Measurements from ENCODE around the gene TIFAB. TPM values are rescaled to one million over a fixed set of nuclear protein-coding genes. Genes with fewer than 3 reads are reported as not detected.

TIFAB gene
- total RNA-seq, 4 donors from 2014 or later = not detected

GRCh38 chr5:135456238-135457099, 4.3 kb upstream of the TIFAB start:
- ATAC-seq = peak; percentile 72

GRCh38 chr5:135455876-135456237, 3.7 kb upstream of the TIFAB start:
- ATAC-seq = no peak
- no peak overlapping the region for H3K27ac ChIP-seq

More at GRCh38 chr5:135456238-135457099, 4.3 kb upstream of the TIFAB start:
- Histone ChIP-seq H3K4me1 (no peaks in the 10 kb centered on the region), H3K9me3 (no peaks in the 10 kb centered on the region), H3K4me3 (no peak overlapping the region), H3K27me3 (peaks cover 46% of the 10 kb centered on the region), H3K36me3 (no peaks in the 10 kb centered on the region), H3K27ac (no peak overlapping the region)
- no peak for TF ChIP-seq EP300 (IDR thresholded peaks at IDR 0.05)
- 77 to 83% methylated on average over 5 of the region's 12 CpGs for WGBS, 2 donors (ENCODE audit: low coverage in 1 of 2)

GRCh38 chr5:135454946-135455345, 2.8 kb upstream of the TIFAB start:
- Histone ChIP-seq H3K27ac (no peak overlapping the region), H3K4me3 (no peak overlapping the region), H3K27me3 (peaks cover 45% of the 10 kb centered on the region), H3K9me3 (no peaks in the 10 kb centered on the region), H3K4me1 (no peaks in the 10 kb centered on the region), H3K36me3 (no peaks in the 10 kb centered on the region)
- TF ChIP-seq POLR2AphosphoS5 (IDR thresholded peaks at IDR 0.05) (no peak), POLR2A (IDR thresholded peaks at IDR 0.05) (no peak)
- 92% methylated on average over 2 of the region's 3 CpGs; no CpG with 5 or more reads in 1 of the 2 donors for WGBS, 2 donors (ENCODE audit: low coverage in 1 of 2)
- ATAC-seq = no peak

More at GRCh38 chr5:135455876-135456237, 3.7 kb upstream of the TIFAB start:
- H3K36me3 ChIP-seq = no peaks in the 10 kb centered on the region
- TF ChIP-seq POLR2A (IDR thresholded peaks at IDR 0.05) = no peak
- TF ChIP-seq EP300 (IDR thresholded peaks at IDR 0.05) = no peak
- TF ChIP-seq POLR2AphosphoS5 (IDR thresholded peaks at IDR 0.05) = no peak
- TF ChIP-seq, protein P1, sequence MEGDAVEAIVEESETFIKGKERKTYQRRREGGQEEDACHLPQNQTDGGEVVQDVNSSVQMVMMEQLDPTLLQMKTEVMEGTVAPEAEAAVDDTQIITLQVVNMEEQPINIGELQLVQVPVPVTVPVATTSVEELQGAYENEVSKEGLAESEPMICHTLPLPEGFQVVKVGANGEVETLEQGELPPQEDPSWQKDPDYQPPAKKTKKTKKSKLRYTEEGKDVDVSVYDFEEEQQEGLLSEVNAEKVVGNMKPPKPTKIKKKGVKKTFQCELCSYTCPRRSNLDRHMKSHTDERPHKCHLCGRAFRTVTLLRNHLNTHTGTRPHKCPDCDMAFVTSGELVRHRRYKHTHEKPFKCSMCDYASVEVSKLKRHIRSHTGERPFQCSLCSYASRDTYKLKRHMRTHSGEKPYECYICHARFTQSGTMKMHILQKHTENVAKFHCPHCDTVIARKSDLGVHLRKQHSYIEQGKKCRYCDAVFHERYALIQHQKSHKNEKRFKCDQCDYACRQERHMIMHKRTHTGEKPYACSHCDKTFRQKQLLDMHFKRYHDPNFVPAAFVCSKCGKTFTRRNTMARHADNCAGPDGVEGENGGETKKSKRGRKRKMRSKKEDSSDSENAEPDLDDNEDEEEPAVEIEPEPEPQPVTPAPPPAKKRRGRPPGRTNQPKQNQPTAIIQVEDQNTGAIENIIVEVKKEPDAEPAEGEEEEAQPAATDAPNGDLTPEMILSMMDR (IDR thresholded peaks at IDR 0.05) = no peak
- WGBS, 2 donors (ENCODE audit: low coverage in 1 of 2) = 100% methylated on average over 1 to 3 of the region's 4 CpGs
- H3K4me1 ChIP-seq = no peaks in the 10 kb centered on the region
- H3K9me3 ChIP-seq = no peaks in the 10 kb centered on the region
- peaks cover 45% of the 10 kb centered on the region for H3K27me3 ChIP-seq
- no peak overlapping the region for H3K4me3 ChIP-seq

DNA sequence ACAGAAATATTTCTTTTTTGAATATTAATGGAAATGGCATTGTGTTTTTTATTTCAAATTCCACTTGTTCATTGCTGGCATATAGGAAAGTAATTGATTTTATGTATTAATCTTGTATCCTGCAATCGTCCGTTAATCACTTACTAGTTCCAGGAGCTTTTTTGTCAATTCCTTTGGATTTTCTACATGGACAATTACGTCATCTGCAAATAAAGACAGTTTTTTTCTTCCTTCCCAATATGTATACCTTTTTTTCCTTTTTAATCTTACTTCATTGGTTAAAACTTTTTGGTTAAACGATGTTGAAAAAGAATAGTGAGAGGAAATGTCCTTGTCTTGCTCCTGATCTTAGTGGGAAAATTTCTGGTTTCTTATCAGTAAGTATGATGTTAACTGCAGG, 1.5 kb upstream of the TIFAB start:
- Histone ChIP-seq H3K27me3 (peaks cover 35% of the 10 kb centered on the region), H3K36me3 (no peaks in the 10 kb centered on the region), H3K9me3 (no peaks in the 10 kb centered on the region), H3K4me3 (no peak overlapping the region), H3K27ac (no peak overlapping the region), H3K4me1 (no peaks in the 10 kb centered on the region)
- WGBS, 2 donors (ENCODE audit: low coverage in 1 of 2) = 83 to 85% methylated on average over 4 of the region's 4 CpGs
- ATAC-seq = no peak
- no peak for TF ChIP-seq POLR2AphosphoS5 (IDR thresholded peaks at IDR 0.05)
- TF ChIP-seq, protein P1 (IDR thresholded peaks at IDR 0.05) = no peak

DNA sequence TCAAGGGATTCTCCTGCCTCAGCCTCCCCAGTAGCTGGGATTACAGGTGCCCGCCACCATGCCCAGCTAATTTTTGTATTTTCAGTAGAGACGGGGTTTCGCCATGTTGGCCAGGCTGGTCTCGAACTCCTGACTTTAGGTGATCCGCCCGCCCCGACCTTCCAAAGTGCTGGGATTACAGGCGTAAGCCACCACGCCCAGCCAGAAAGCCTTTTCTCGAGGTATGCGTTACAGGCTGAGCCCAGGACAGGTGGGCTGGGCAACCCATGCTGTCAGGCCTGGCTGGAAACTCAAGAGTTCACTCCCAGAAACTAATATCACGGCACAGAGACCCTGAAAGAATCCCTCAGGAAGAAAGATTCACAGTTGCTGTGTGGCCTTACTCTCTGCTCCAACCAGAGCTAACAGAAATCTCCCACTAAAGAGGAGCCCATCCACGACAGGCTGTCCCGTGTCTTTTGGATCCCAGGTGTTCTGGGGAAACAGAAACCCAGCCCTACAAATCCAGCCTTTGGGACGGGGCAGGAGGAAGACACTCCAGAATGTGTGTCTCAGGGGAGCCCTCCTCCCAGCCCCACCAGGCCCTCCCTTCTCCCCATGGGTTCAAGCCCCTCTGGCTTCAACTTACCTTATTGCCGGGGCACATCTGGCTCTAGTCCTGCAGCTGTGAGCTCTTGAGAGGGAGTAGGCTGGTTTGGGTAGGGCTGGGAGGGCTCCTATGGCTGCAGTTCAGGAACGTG, 400 bp downstream of the TIFAB start:
- no peak for ATAC-seq
- Histone ChIP-seq H3K4me1 (no peaks in the 10 kb centered on the region), H3K27me3 (peaks cover 17% of the 10 kb centered on the region), H3K36me3 (no peaks in the 10 kb centered on the region), H3K4me3 (no peak overlapping the region), H3K27ac (no peak overlapping the region), H3K9me3 (no peaks in the 10 kb centered on the region)
- WGBS, 2 donors (ENCODE audit: low coverage in 1 of 2) = 28 to 70% methylated on average over 2 to 3 of the region's 17 CpGs
- TF ChIP-seq, protein P1 (IDR thresholded peaks at IDR 0.05) = no peak
- TF ChIP-seq EP300 (IDR thresholded peaks at IDR 0.05) (no peak), POLR2A (IDR thresholded peaks at IDR 0.05) (no peak), POLR2AphosphoS5 (IDR thresholded peaks at IDR 0.05) (no peak)
